Osteocyte (in vitro differentiated cells): ENCODE results near the gene KCTD1. TPM values are rescaled to one million over a fixed set of nuclear protein-coding genes. Genes with fewer than 3 reads are reported as not detected.

Experiments used
- DNase-seq: peaks from one replicate; pipeline ENCODE4 v3.0.0; 2021; ENCODE audit warnings: mixed read lengths; ENCODE audit not compliant: unreplicated experiment; ENCODE audit errors: extremely low spot score
- H3K27ac Mint-ChIP-seq: one replicate; pipeline ENCODE4 v1.8.0; 2021; ENCODE audit warnings: mild to moderate bottlenecking, mixed read lengths; ENCODE audit not compliant: unreplicated experiment
- H3K27me3 Mint-ChIP-seq: one replicate; pipeline ENCODE4 v1.8.0; 2021; ENCODE audit warnings: mixed read lengths; ENCODE audit not compliant: unreplicated experiment
- H3K36me3 Mint-ChIP-seq: one replicate; pipeline ENCODE4 v1.8.0; 2021; ENCODE audit warnings: mixed read lengths; ENCODE audit not compliant: unreplicated experiment
- H3K4me1 Mint-ChIP-seq: one replicate; pipeline ENCODE4 v1.8.0; 2021; ENCODE audit warnings: mixed read lengths; ENCODE audit not compliant: unreplicated experiment
- H3K4me3 Mint-ChIP-seq: one replicate; pipeline ENCODE4 v1.8.0; 2021; ENCODE audit warnings: mild to moderate bottlenecking, moderate library complexity, mixed read lengths; ENCODE audit not compliant: unreplicated experiment
- H3K9me3 Mint-ChIP-seq: one replicate; pipeline ENCODE4 v1.8.0; 2021; ENCODE audit warnings: mixed read lengths; ENCODE audit not compliant: unreplicated experiment
- total RNA-seq: library from RNA; stranded (reverse); gene quantifications from 2 replicates; pipeline ENCODE4 v1.2.1, GENCODE V29; 2021
- TF ChIP-seq, protein P1 (sequence below): fragments of 200-600 bp; sonication (generic); IDR thresholded peaks from 2 replicates; pipeline ENCODE4 v1.5.0; 2021; ENCODE audit warnings: antibody characterized with exemption, mild to moderate bottlenecking, moderate library complexity

KCTD1 gene
- total RNA-seq, 1 donor from 2014 or later, result 25.7 TPM

DNA sequence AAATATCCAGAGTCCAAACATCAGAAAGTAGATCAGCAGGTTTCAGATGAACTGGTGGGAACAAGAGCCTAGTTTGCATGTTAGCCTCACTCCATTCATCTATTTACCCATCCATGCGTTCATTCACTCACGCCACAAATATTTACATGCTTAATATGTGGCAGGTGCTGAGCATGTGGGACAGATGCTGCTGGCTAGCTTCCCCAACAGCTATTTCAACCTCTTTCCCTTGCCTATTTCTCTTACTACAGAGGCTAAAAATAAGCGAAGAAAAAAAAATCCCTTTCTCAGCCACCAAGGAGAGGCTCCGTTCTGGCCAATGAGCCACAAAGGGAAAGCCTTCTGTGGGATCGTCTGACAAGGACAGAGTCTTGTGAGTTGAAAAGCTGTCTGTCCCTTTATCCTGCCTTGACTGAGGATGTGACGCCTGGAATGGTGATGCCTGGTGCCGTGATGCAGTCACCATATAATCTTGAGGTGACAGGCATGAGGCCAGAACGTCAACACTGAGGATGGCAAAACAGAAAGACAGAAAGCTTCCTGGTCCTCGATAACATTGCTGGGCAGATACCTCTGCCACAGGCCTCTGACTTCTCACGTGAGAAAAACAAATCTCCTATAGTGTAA lies 78.2 kb downstream of the KCTD1 start:
- Mint-ChIP-seq H3K4me3 (no peak overlapping the region), H3K27me3 (no peaks in the 10 kb centered on the region), H3K27ac (no peak overlapping the region), H3K36me3 (peaks cover 29% of the 10 kb centered on the region), H3K9me3 (no peaks in the 10 kb centered on the region), H3K4me1 (no peaks in the 10 kb centered on the region)
- TF ChIP-seq, protein P1, sequence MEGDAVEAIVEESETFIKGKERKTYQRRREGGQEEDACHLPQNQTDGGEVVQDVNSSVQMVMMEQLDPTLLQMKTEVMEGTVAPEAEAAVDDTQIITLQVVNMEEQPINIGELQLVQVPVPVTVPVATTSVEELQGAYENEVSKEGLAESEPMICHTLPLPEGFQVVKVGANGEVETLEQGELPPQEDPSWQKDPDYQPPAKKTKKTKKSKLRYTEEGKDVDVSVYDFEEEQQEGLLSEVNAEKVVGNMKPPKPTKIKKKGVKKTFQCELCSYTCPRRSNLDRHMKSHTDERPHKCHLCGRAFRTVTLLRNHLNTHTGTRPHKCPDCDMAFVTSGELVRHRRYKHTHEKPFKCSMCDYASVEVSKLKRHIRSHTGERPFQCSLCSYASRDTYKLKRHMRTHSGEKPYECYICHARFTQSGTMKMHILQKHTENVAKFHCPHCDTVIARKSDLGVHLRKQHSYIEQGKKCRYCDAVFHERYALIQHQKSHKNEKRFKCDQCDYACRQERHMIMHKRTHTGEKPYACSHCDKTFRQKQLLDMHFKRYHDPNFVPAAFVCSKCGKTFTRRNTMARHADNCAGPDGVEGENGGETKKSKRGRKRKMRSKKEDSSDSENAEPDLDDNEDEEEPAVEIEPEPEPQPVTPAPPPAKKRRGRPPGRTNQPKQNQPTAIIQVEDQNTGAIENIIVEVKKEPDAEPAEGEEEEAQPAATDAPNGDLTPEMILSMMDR, result no peak
- DNase-seq, result no peak

DNA sequence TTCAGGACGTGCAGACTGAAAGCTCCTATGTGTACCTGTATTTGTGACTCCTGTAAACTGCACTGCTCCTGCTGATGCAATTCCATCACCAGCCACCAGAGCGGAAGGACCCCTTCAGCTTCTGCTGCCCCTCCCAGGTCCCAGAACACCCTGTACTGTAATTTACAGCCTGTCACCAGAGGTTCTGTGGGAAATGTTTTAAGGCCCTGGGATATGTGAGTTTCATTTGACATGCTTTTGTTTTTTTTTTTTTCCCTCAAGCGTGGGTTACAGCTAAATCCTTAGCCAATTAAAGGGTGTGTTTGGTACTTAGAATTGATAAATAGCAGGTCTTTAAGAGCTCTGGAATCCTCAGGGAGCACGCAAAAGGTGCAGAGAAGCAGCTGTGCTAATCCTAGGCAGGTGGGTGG lies 79.4 kb downstream of the KCTD1 start:
- no peaks in the 10 kb centered on the region for H3K9me3 Mint-ChIP-seq
- no peaks in the 10 kb centered on the region for H3K4me1 Mint-ChIP-seq
- peaks cover 23% of the 10 kb centered on the region for H3K36me3 Mint-ChIP-seq
- no peak overlapping the region for H3K4me3 Mint-ChIP-seq
- TF ChIP-seq, protein P1, result peak; percentile 50
- no peak for DNase-seq
- H3K27me3 Mint-ChIP-seq, result no peaks in the 10 kb centered on the region
- no peak overlapping the region for H3K27ac Mint-ChIP-seq

DNA sequence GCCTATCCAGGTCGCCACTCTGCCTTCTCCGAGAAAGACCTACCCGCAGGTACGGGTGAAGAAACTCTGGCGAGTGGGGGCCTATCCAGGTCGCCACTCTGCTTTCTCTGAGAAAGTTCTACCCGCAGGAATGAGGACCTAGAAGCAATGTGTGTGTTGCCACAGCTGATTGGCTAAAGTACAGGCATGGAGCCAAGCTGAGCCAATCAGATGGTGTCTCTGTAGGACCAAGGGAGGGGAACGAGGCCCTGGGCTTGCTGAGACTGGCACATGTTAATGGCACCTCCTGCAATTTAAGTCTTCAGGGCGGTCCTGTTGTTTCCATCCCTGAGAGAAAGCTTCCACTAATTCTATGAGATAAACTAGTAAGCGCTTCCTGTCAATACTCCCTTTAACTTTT lies 82.3 kb downstream of the KCTD1 start:
- no peak overlapping the region for H3K4me3 Mint-ChIP-seq
- H3K27me3 Mint-ChIP-seq, result no peaks in the 10 kb centered on the region
- no peak overlapping the region for H3K27ac Mint-ChIP-seq
- no peaks in the 10 kb centered on the region for H3K4me1 Mint-ChIP-seq
- no peaks in the 10 kb centered on the region for H3K9me3 Mint-ChIP-seq
- TF ChIP-seq, protein P1, result no peak
- H3K36me3 Mint-ChIP-seq, result peaks cover 20% of the 10 kb centered on the region
- DNase-seq, result no peak

DNA sequence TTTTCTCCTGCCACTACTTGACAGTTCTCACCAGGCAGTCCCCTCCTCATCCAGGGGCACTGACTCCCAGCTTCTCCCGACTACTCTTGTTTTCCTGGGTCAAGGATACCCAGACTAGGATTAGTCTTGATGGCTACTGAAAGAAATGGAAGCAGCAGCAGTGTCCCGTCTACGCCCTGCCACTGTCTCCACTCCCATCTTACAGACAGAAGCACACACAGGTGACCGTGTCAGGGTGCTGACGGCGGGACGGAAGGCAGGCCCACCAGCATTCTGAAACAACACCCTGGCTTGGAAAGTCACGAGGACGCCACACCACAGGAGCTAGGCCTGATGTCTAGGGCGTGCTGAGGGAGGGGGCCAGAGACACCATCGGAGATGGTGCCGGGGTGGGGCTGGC lies 82.9 kb downstream of the KCTD1 start:
- TF ChIP-seq, protein P1, result no peak
- DNase-seq, result peak; percentile 77
- Mint-ChIP-seq H3K27ac (no peak overlapping the region), H3K27me3 (no peaks in the 10 kb centered on the region), H3K36me3 (peaks cover 20% of the 10 kb centered on the region), H3K4me3 (no peak overlapping the region), H3K9me3 (no peaks in the 10 kb centered on the region), H3K4me1 (no peaks in the 10 kb centered on the region)

DNA sequence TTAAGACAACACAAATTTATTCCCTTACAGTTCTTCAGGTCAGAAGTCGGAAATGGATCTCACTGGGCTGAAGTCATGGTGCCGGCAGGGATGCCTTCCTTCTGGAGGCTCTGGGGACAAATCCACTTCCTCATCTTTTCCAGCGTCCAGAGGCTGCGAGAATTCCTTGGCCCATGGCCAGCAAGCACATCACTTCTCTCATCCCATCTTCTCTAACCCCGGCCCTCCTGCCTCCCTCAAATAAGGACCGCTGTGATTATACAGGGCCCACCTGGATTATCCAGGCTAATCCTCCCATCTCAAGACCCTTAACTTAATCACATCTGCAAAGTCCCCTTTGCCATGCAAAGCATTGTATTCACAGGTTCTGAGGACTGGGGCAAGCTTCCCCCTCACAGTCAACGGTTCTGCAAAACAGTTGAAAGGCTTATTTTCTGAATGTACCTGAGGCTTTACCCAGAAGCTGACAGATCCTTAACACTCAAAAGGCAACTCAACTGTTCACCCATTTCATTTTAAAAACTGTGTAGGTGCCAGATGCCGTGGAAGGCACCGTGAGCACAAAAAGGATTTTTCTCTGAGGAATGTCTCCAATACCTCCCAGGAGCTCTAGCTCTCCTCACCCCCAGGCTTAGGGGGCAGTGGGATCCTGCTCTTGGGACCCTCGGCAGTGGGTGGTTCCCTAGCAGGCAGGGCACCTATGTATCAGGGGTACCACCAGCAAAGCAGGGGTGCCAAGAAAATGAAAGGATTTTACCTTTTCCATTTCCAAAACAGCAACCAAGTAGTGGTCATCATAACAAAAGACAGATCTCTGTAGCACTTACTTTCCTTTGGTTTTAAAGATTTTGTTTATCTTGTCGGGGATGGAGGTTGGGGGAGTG lies 84.0 kb downstream of the KCTD1 start:
- peak; percentile 69 for DNase-seq
- H3K4me3 Mint-ChIP-seq, result no peak overlapping the region

More for the DNA sequence above, 84.0 kb downstream of the KCTD1 start:
- no peaks in the 10 kb centered on the region for H3K27me3 Mint-ChIP-seq
- no peaks in the 10 kb centered on the region for H3K9me3 Mint-ChIP-seq
- TF ChIP-seq, protein P1, result no peak
- H3K27ac Mint-ChIP-seq, result no peak overlapping the region
- H3K36me3 Mint-ChIP-seq, result peaks cover 29% of the 10 kb centered on the region
- H3K4me1 Mint-ChIP-seq, result no peaks in the 10 kb centered on the region
